Mesendoderm (in vitro differentiated cells): Measurements from ENCODE around the gene TMEM125.

Source experiments
- DNase-seq: peaks from one replicate; pipeline ENCODE4 v3.0.0; 2013
- H2AK5ac ChIP-seq: 2 replicates; pipeline ENCODE4 v1.6.1; 2013; ENCODE audit warnings: low read length, inconsistent platforms
- H2BK120ac ChIP-seq: 2 replicates; pipeline ENCODE4 v1.6.1; 2013; ENCODE audit warnings: low read depth, mild to moderate bottlenecking, low read length, moderate library complexity, mixed read lengths
- H2BK15ac ChIP-seq: replicated peaks from 2 replicates; pipeline ENCODE4 v1.6.1; 2013; ENCODE audit warnings: low read depth, mild to moderate bottlenecking, moderate library complexity
- H2BK5ac ChIP-seq: 2 replicates; pipeline ENCODE4 v1.6.1; 2013; ENCODE audit warnings: low read length, inconsistent platforms
- H3K18ac ChIP-seq: 2 replicates; pipeline ENCODE4 v1.6.1; 2013; ENCODE audit warnings: mild to moderate bottlenecking, low read length, mixed read lengths
- H3K23ac ChIP-seq: one replicate; pipeline ENCODE4 v1.6.1; 2013; ENCODE audit warnings: low read length
- H3K27ac ChIP-seq: 2 replicates; pipeline ENCODE4 v1.5.1; 2013; ENCODE audit warnings: low read depth, mild to moderate bottlenecking, inconsistent platforms, low read length, moderate library complexity
- H3K27me3 ChIP-seq: 2 replicates; pipeline ENCODE4 v1.6.1; 2013; ENCODE audit warnings: low read length, control low read depth, mild to moderate bottlenecking, inconsistent platforms; ENCODE audit not compliant: insufficient read depth, poor library complexity
- H3K36me3 ChIP-seq: 2 replicates; pipeline ENCODE4 v1.6.1; 2013; ENCODE audit warnings: low read length, inconsistent platforms; ENCODE audit not compliant: control insufficient read depth, insufficient read depth
- H3K4ac ChIP-seq: one replicate; pipeline ENCODE4 v1.6.1; 2013; ENCODE audit warnings: low read depth, mild to moderate bottlenecking, low read length, moderate library complexity
- H3K4me1 ChIP-seq: 2 replicates; pipeline ENCODE4 v1.6.1; 2013; ENCODE audit warnings: low read depth, low read length, inconsistent platforms; ENCODE audit not compliant: control insufficient read depth
- H3K4me2 ChIP-seq: 2 replicates; pipeline ENCODE4 v1.6.1; 2013; ENCODE audit warnings: low read length
- H3K4me3 ChIP-seq: 2 replicates; pipeline ENCODE4 v1.5.1; 2013; ENCODE audit warnings: mild to moderate bottlenecking, low read length
- H3K56ac ChIP-seq: one replicate; pipeline ENCODE4 v1.6.1; 2013; ENCODE audit warnings: low read length
- H3K79me1 ChIP-seq: 2 replicates; pipeline ENCODE4 v1.6.1; 2013; ENCODE audit warnings: low read length, inconsistent platforms
- H3K79me2 ChIP-seq: 2 replicates; pipeline ENCODE4 v1.6.1; 2013; ENCODE audit warnings: mild to moderate bottlenecking, low read length; ENCODE audit not compliant: control insufficient read depth, insufficient read depth
- H3K9ac ChIP-seq: 2 replicates; pipeline ENCODE4 v1.6.1; 2013; ENCODE audit warnings: low read length, inconsistent platforms
- H4K5ac ChIP-seq: one replicate; pipeline ENCODE4 v1.6.1; 2013; ENCODE audit warnings: low read length
- H4K8ac ChIP-seq: one replicate; pipeline ENCODE4 v1.6.1; 2013; ENCODE audit warnings: low read depth, mild to moderate bottlenecking, control low read depth, low read length, moderate library complexity
- WGBS: extraction: QIAGEN DNeasy Blood & Tissue Kit; methylation state at CpG from one replicate; pipeline ENCODE4 v1.1.7; 2013; ENCODE audit warnings: low lambda C conversion rate, missing lambda C conversion rate; ENCODE audit not compliant: insufficient coverage; ENCODE audit errors: extremely low coverage; 5-methylcytosine and 5-hydroxymethylcytosine counted together

Gene TMEM125

GRCh38 chr1:43277116-43277876 lies 7.5 kb downstream of the TMEM125 start:
- Histone ChIP-seq H3K27me3 (no peaks in the 10 kb centered on the region), H3K4me2 (no peak overlapping the region), H3K79me1 (no peaks in the 10 kb centered on the region), H3K18ac (no peak overlapping the region), H3K36me3 (no peaks in the 10 kb centered on the region), H4K5ac (no peak overlapping the region), H4K8ac (no peak overlapping the region), H2BK5ac (no peak overlapping the region), H3K4ac (no peak overlapping the region), H3K79me2 (no peaks in the 10 kb centered on the region), H3K9ac (no peak overlapping the region), H2BK15ac (no peak overlapping the region), H3K4me1 (peaks cover 3% of the 10 kb centered on the region), H3K23ac (no peak overlapping the region), H3K56ac (no peak overlapping the region), H2BK120ac (no peak overlapping the region), H2AK5ac (no peak overlapping the region), H3K4me3 (no peak overlapping the region), H3K27ac (no peak overlapping the region)
- WGBS, result no CpG with 5 or more reads among the region's 7 CpGs
- no peak for DNase-seq

- Histone ChIP-seq H3K4me2 (no peak overlapping the region), H3K4me1 (peaks cover 1% of the 10 kb centered on the region), H4K8ac (no peak overlapping the region), H3K79me1 (no peaks in the 10 kb centered on the region), H3K4ac (no peak overlapping the region), H3K79me2 (no peaks in the 10 kb centered on the region), H3K9ac (no peak overlapping the region), H2BK15ac (no peak overlapping the region), H3K27ac (no peak overlapping the region), H4K5ac (no peak overlapping the region), H2BK120ac (no peak overlapping the region), H3K23ac (no peak overlapping the region), H3K36me3 (no peaks in the 10 kb centered on the region), H2AK5ac (no peak overlapping the region), H3K56ac (no peak overlapping the region), H3K4me3 (no peak overlapping the region), H2BK5ac (no peak overlapping the region), H3K27me3 (no peaks in the 10 kb centered on the region), H3K18ac (no peak overlapping the region)
- no peak for DNase-seq
- WGBS, result no CpG with 5 or more reads among the region's 5 CpGs
Observed at GRCh38 chr1:43279161-43279560, 9.4 kb downstream of the TMEM125 start.

GRCh38 chr1:43279666-43280065 lies 9.9 kb downstream of the TMEM125 start:
- Histone ChIP-seq H3K36me3 (no peaks in the 10 kb centered on the region), H3K4me3 (no peak overlapping the region), H4K8ac (no peak overlapping the region), H3K27ac (no peak overlapping the region), H2BK120ac (no peak overlapping the region), H3K4me1 (peaks cover under 1% of the 10 kb centered on the region), H3K23ac (no peak overlapping the region), H3K9ac (no peak overlapping the region), H4K5ac (no peak overlapping the region), H3K79me2 (no peaks in the 10 kb centered on the region), H3K27me3 (no peaks in the 10 kb centered on the region), H3K4me2 (no peak overlapping the region), H3K18ac (no peak overlapping the region), H2BK5ac (no peak overlapping the region), H3K4ac (no peak overlapping the region), H2AK5ac (no peak overlapping the region), H3K56ac (no peak overlapping the region), H2BK15ac (no peak overlapping the region), H3K79me1 (no peaks in the 10 kb centered on the region)
- WGBS, result no CpG with 5 or more reads among the region's 6 CpGs
- no peak for DNase-seq

GRCh38 chr1:43280692-43281091 lies 10.9 kb downstream of the TMEM125 start:
- Histone ChIP-seq H3K56ac (no peak overlapping the region), H2BK120ac (no peak overlapping the region), H3K27me3 (no peaks in the 10 kb centered on the region), H3K18ac (no peak overlapping the region), H2AK5ac (no peak overlapping the region), H3K36me3 (no peaks in the 10 kb centered on the region), H2BK5ac (no peak overlapping the region), H4K5ac (no peak overlapping the region), H3K9ac (no peak overlapping the region), H3K4me2 (no peak overlapping the region), H3K79me1 (no peaks in the 10 kb centered on the region), H2BK15ac (no peak overlapping the region), H4K8ac (no peak overlapping the region), H3K27ac (no peak overlapping the region), H3K4ac (no peak overlapping the region), H3K79me2 (no peaks in the 10 kb centered on the region), H3K4me3 (no peak overlapping the region), H3K23ac (no peak overlapping the region), H3K4me1 (peaks cover 7% of the 10 kb centered on the region)
- DNase-seq, result no peak
- no CpG with 5 or more reads among the region's 2 CpGs for WGBS

- no CpG with 5 or more reads among the region's 15 CpGs for WGBS
Observed at GRCh38 chr1:43282220-43283195, 12.7 kb downstream of the TMEM125 start.

More at GRCh38 chr1:43282220-43283195, 12.7 kb downstream of the TMEM125 start:
- H3K4ac ChIP-seq, result no peak overlapping the region
- no peaks in the 10 kb centered on the region for H3K36me3 ChIP-seq
- DNase-seq, result no peak
- H2BK120ac ChIP-seq, result no peak overlapping the region
- H3K79me1 ChIP-seq, result no peaks in the 10 kb centered on the region
- no peak overlapping the region for H4K8ac ChIP-seq
- no peaks in the 10 kb centered on the region for H3K79me2 ChIP-seq
- no peak overlapping the region for H2BK15ac ChIP-seq
- H3K9ac ChIP-seq, result no peak overlapping the region
- H3K4me2 ChIP-seq, result no peak overlapping the region
- no peak overlapping the region for H3K56ac ChIP-seq
- H3K27me3 ChIP-seq, result no peaks in the 10 kb centered on the region
- H3K23ac ChIP-seq, result no peak overlapping the region
- H3K18ac ChIP-seq, result no peak overlapping the region
- no peak overlapping the region for H2BK5ac ChIP-seq
- no peak overlapping the region for H4K5ac ChIP-seq
- no peak overlapping the region for H3K4me3 ChIP-seq
- H2AK5ac ChIP-seq, result no peak overlapping the region
- peaks cover 7% of the 10 kb centered on the region for H3K4me1 ChIP-seq
- no peak overlapping the region for H3K27ac ChIP-seq
